HG03175 (cell line): Measurements from ENCODE around the gene C1orf116.

ENCODE experiments used
- ATAC-seq: cut with Tn5 transposase; IDR thresholded peaks from one replicate; pipeline ENCODE4 v1.9.1; 2021; ENCODE audit warnings: mild to moderate bottlenecking, moderate library complexity; ENCODE audit not compliant: unreplicated experiment

The C1orf116 gene

GRCh38 chr1:207020709-207021107 lies 11.8 kb downstream of the C1orf116 start:
- ATAC-seq = no peak

GRCh38 chr1:207020065-207020708 lies 12.4 kb downstream of the C1orf116 start:
- no peak for ATAC-seq

GRCh38 chr1:207019661-207020060 lies 12.9 kb downstream of the C1orf116 start:
- no peak for ATAC-seq

GRCh38 chr1:207019161-207019560 lies 13.4 kb downstream of the C1orf116 start:
- no peak for ATAC-seq

- ATAC-seq = no peak
These were observed 13.8 kb downstream of the C1orf116 start for GRCh38 chr1:207018707-207019106.

GRCh38 chr1:207017615-207018559 lies 14.7 kb downstream of the C1orf116 start:
- no peak for ATAC-seq

GRCh38 chr1:207015791-207016190 lies 16.8 kb downstream of the C1orf116 start:
- no peak for ATAC-seq

GRCh38 chr1:207014728-207015127 lies 17.8 kb downstream of the C1orf116 start:
- no peak for ATAC-seq

- ATAC-seq = no peak
These were observed 19.1 kb downstream of the C1orf116 start for GRCh38 chr1:207013321-207014085.

- no peak for ATAC-seq
These were observed 21.8 kb downstream of the C1orf116 start for GRCh38 chr1:207010726-207011125.

- ATAC-seq = no peak
These were observed 22.6 kb downstream of the C1orf116 start for GRCh38 chr1:207009945-207010344.

- no peak for ATAC-seq
These were observed 23.2 kb downstream of the C1orf116 start for GRCh38 chr1:207009182-207009850.

GRCh38 chr1:207007352-207008033 lies 25.1 kb downstream of the C1orf116 start:
- no peak for ATAC-seq

- no peak for ATAC-seq
These were observed 25.6 kb downstream of the C1orf116 start for GRCh38 chr1:207006914-207007313.

- no peak for ATAC-seq
These were observed 26.5 kb downstream of the C1orf116 start for GRCh38 chr1:207006083-207006482.

- no peak for ATAC-seq
These were observed 27.4 kb downstream of the C1orf116 start for GRCh38 chr1:207004931-207005830.

- ATAC-seq = no peak
These were observed 29.3 kb downstream of the C1orf116 start for GRCh38 chr1:207003210-207003609.

GRCh38 chr1:207002724-207003146 lies 29.8 kb downstream of the C1orf116 start:
- ATAC-seq = no peak
